Neuron (in vitro differentiated cells): Measurements from ENCODE around the gene VN1R2.
A peak's percentile ranks its signal among the peaks of the same experiment; 100 is the strongest.
"Not testable (repeated sequence)": the region's sequence is repeated elsewhere in the genome, so short reads cannot be mapped to it uniquely, and the experiment has no call there.

Experiments
- H2AFZ ChIP-seq: one replicate; pipeline ENCODE4 v1.6.1; 2013; ENCODE audit warnings: low read depth, mild to moderate bottlenecking, inconsistent platforms, low read length, moderate library complexity
- H3K27me3 ChIP-seq: one replicate; pipeline ENCODE4 v1.6.1; 2013; ENCODE audit warnings: low read length; ENCODE audit not compliant: insufficient read depth
- H3K36me3 ChIP-seq: one replicate; pipeline ENCODE4 v1.6.1; 2013; ENCODE audit warnings: low read length; ENCODE audit not compliant: insufficient read depth
- H3K4me1 ChIP-seq: one replicate; pipeline ENCODE4 v1.6.1; 2013; ENCODE audit warnings: low read length; ENCODE audit not compliant: insufficient read depth
- H3K4me3 ChIP-seq: 2 replicates; pipeline ENCODE4 v1.5.1; 2013; ENCODE audit warnings: mild to moderate bottlenecking, low read length, moderate library complexity
- H3K9me3 ChIP-seq: one replicate; pipeline ENCODE4 v1.6.1; 2013; ENCODE audit warnings: low read length

The VN1R2 gene

GRCh38 chr19:53257715-53258342 lies at the start of gene VN1R2:
VN1R2 (plus strand) TSS chr19:53258292; CDS start chr19:53258376, 84 bp downstream.
- not testable (repeated sequence) for H3K36me3 ChIP-seq, H3K4me1 ChIP-seq, H2AFZ ChIP-seq, H3K27me3 ChIP-seq, H3K4me3 ChIP-seq, H3K9me3 ChIP-seq

- H2AFZ ChIP-seq, H3K36me3 ChIP-seq, H3K4me3 ChIP-seq, H3K4me1 ChIP-seq, H3K27me3 ChIP-seq: not testable (repeated sequence)
- H3K9me3 ChIP-seq = peaks cover 49% of the 10 kb centered on the region
Observed at GRCh38 chr19:53211554-53211953, 46.5 kb upstream of the VN1R2 start.

GRCh38 chr19:53212703-53213320 lies 45.3 kb upstream of the VN1R2 start:
- H2AFZ ChIP-seq = no peak overlapping the region
- peaks cover 51% of the 10 kb centered on the region for H3K9me3 ChIP-seq
- H3K4me3 ChIP-seq = no peak overlapping the region
- no peaks in the 10 kb centered on the region for H3K36me3 ChIP-seq
- H3K4me1 ChIP-seq = no peaks in the 10 kb centered on the region
- H3K27me3 ChIP-seq = no peaks in the 10 kb centered on the region

- not testable (repeated sequence) for H2AFZ ChIP-seq, H3K4me3 ChIP-seq, H3K4me1 ChIP-seq, H3K27me3 ChIP-seq, H3K36me3 ChIP-seq
- peaks cover 20% of the 10 kb centered on the region for H3K9me3 ChIP-seq
Observed at GRCh38 chr19:53222716-53223115, 35.4 kb upstream of the VN1R2 start.

- Histone ChIP-seq H3K4me3 (no peak overlapping the region), H2AFZ (no peak overlapping the region), H3K9me3 (peaks cover 27% of the 10 kb centered on the region), H3K36me3 (no peaks in the 10 kb centered on the region), H3K4me1 (no peaks in the 10 kb centered on the region), H3K27me3 (no peaks in the 10 kb centered on the region)
Observed at GRCh38 chr19:53224606-53225005, 33.5 kb upstream of the VN1R2 start.

- Histone ChIP-seq H3K36me3 (peaks cover 48% of the 10 kb centered on the region), H3K9me3 (peaks cover 64% of the 10 kb centered on the region), H3K4me1 (no peaks in the 10 kb centered on the region), H3K27me3 (no peaks in the 10 kb centered on the region), H3K4me3 (no peak overlapping the region), H2AFZ (no peak overlapping the region)
Observed at GRCh38 chr19:53237114-53237777, 20.8 kb upstream of the VN1R2 start.

GRCh38 chr19:53246498-53246897 lies 11.6 kb upstream of the VN1R2 start:
- Histone ChIP-seq H3K4me1 (no peaks in the 10 kb centered on the region), H3K9me3 (peaks cover 61% of the 10 kb centered on the region), H3K36me3 (peaks cover 67% of the 10 kb centered on the region), H3K4me3 (no peak overlapping the region), H3K27me3 (no peaks in the 10 kb centered on the region), H2AFZ (no peak overlapping the region)

- H3K27me3 ChIP-seq = no peaks in the 10 kb centered on the region
- peaks cover 28% of the 10 kb centered on the region for H3K9me3 ChIP-seq
- no peaks in the 10 kb centered on the region for H3K4me1 ChIP-seq
- H3K4me3 ChIP-seq = peak within 1 kb of the TSS; percentile 88
- peaks cover 32% of the 10 kb centered on the region for H3K36me3 ChIP-seq
- peak within 1 kb of the TSS; percentile 99 for H2AFZ ChIP-seq
Observed at GRCh38 chr19:53254411-53255341, 3.4 kb upstream of the VN1R2 start, which contains the start of gene ZNF677. ZNF677 (minus strand) TSS chr19:53254873; CDS start chr19:53251550, 3,323 bp downstream.

- H3K36me3 ChIP-seq, H3K4me3 ChIP-seq, H3K27me3 ChIP-seq, H3K9me3 ChIP-seq, H2AFZ ChIP-seq, H3K4me1 ChIP-seq: not testable (repeated sequence)
Observed at GRCh38 chr19:53267623-53268022, 9.5 kb downstream of the VN1R2 start, which contains the start of gene VN1R4. VN1R4 (minus strand) TSS chr19:53267723; CDS start chr19:53267665, 58 bp downstream.

- not testable (repeated sequence) for H3K4me1 ChIP-seq, H3K36me3 ChIP-seq, H2AFZ ChIP-seq, H3K9me3 ChIP-seq, H3K27me3 ChIP-seq, H3K4me3 ChIP-seq
Observed at GRCh38 chr19:53269861-53270260, 11.8 kb downstream of the VN1R2 start.

- Histone ChIP-seq H2AFZ (no peak overlapping the region), H3K4me1 (no peaks in the 10 kb centered on the region), H3K9me3 (peaks cover 6% of the 10 kb centered on the region), H3K36me3 (no peaks in the 10 kb centered on the region), H3K4me3 (no peak overlapping the region), H3K27me3 (no peaks in the 10 kb centered on the region)
Observed at GRCh38 chr19:53272044-53272443, 14.0 kb downstream of the VN1R2 start.

GRCh38 chr19:53275480-53275879 lies 17.4 kb downstream of the VN1R2 start:
- Histone ChIP-seq H3K4me3 (no peak overlapping the region), H3K9me3 (peaks cover 6% of the 10 kb centered on the region), H3K4me1 (no peaks in the 10 kb centered on the region), H3K36me3 (no peaks in the 10 kb centered on the region), H3K27me3 (no peaks in the 10 kb centered on the region), H2AFZ (no peak overlapping the region)

- not testable (repeated sequence) for H3K27me3 ChIP-seq, H3K36me3 ChIP-seq, H2AFZ ChIP-seq, H3K4me3 ChIP-seq, H3K4me1 ChIP-seq, H3K9me3 ChIP-seq
Observed at GRCh38 chr19:53281947-53282346, 23.9 kb downstream of the VN1R2 start.
